GM19397 (cell line): ENCODE results near the gene PRMT6.
"Not testable (repeated sequence)": the region's sequence is repeated elsewhere in the genome, so short reads cannot be mapped to it uniquely, and the experiment has no call there.

Experiments
- ATAC-seq: cut with Tn5 transposase; IDR thresholded peaks from one replicate; pipeline ENCODE4 v1.9.1; 2021; ENCODE audit warnings: mild to moderate bottlenecking, moderate library complexity; ENCODE audit not compliant: unreplicated experiment

Gene PRMT6

GRCh38 chr1:107056426-107057196, at the start of gene PRMT6:
PRMT6 (plus strand) TSS chr1:107056674; CDS start chr1:107056716, 42 bp downstream.
- ATAC-seq: peak; percentile 93

GRCh38 chr1:107009281-107009680, 47.2 kb upstream of the PRMT6 start:
- ATAC-seq: no peak

- ATAC-seq: no peak
These were observed 45.9 kb upstream of the PRMT6 start for GRCh38 chr1:107010582-107010981.

GRCh38 chr1:107016376-107016978, 40.0 kb upstream of the PRMT6 start:
- ATAC-seq: peak; percentile 67

- no peak for ATAC-seq
These were observed 38.0 kb upstream of the PRMT6 start for GRCh38 chr1:107018445-107018844.

- no peak for ATAC-seq
These were observed 37.3 kb upstream of the PRMT6 start for GRCh38 chr1:107019166-107019565.

- ATAC-seq: not testable (repeated sequence)
These were observed 17.6 kb upstream of the PRMT6 start for GRCh38 chr1:107038874-107039273.

GRCh38 chr1:107044310-107045220, 11.9 kb upstream of the PRMT6 start:
- ATAC-seq: not testable (repeated sequence)

GRCh38 chr1:107047602-107048001, 8.9 kb upstream of the PRMT6 start:
- no peak for ATAC-seq

GRCh38 chr1:107048241-107048640, 8.2 kb upstream of the PRMT6 start:
- ATAC-seq: no peak

- no peak for ATAC-seq
These were observed 5.2 kb upstream of the PRMT6 start for GRCh38 chr1:107051266-107051665.

- ATAC-seq: not testable (repeated sequence)
These were observed 502 bp upstream of the PRMT6 start for GRCh38 chr1:107055919-107056425.

- peak; percentile 64 for ATAC-seq
These were observed 991 bp downstream of the PRMT6 start for GRCh38 chr1:107057197-107058133.

GRCh38 chr1:107058245-107059032, 2.0 kb downstream of the PRMT6 start:
- no peak for ATAC-seq

GRCh38 chr1:107061886-107062285, 5.4 kb downstream of the PRMT6 start:
- ATAC-seq: no peak

- no peak for ATAC-seq
These were observed 17.0 kb downstream of the PRMT6 start for GRCh38 chr1:107073493-107073892.

GRCh38 chr1:107076841-107077240, 20.4 kb downstream of the PRMT6 start:
- ATAC-seq: no peak

- ATAC-seq: no peak
These were observed 22.8 kb downstream of the PRMT6 start for GRCh38 chr1:107079249-107079648.

- ATAC-seq: no peak
These were observed 24.6 kb downstream of the PRMT6 start for GRCh38 chr1:107081102-107081501.
